Adrenal gland (tissue), 5 donors: ENCODE results near the gene DPEP3.
"Not testable (repeated sequence)": the region's sequence is repeated elsewhere in the genome, so short reads cannot be mapped to it uniquely, and the experiment has no call there.

Experiments
- CTCF ChIP-seq, 6 experiments: fragments of 450-650 bp in 4 of 6; fragments of 200-600 bp in 2 of 6; sonication (generic) in 1 of 6; IDR thresholded peaks; 1 replicate in 5 of 6; 2 replicates in 1 of 6; pipeline versions ENCODE4 v1.5.1 to v1.8.0; 2016 to 2021; ENCODE audit warnings: antibody characterized with exemption in 6 of 6, mild to moderate bottlenecking in 2 of 6, moderate library complexity in 1 of 6
- POLR2A ChIP-seq, 2 donors: fragments of 450-650 bp; IDR thresholded peaks; one replicate each; pipeline ENCODE4 v1.6.1; 2017; ENCODE audit warnings: antibody characterized with exemption in 2 of 2, mild to moderate bottlenecking in 2 of 2, moderate library complexity in 1 of 2
- donor health status: DM: no; HTN: no; CAD: no.

DNA sequence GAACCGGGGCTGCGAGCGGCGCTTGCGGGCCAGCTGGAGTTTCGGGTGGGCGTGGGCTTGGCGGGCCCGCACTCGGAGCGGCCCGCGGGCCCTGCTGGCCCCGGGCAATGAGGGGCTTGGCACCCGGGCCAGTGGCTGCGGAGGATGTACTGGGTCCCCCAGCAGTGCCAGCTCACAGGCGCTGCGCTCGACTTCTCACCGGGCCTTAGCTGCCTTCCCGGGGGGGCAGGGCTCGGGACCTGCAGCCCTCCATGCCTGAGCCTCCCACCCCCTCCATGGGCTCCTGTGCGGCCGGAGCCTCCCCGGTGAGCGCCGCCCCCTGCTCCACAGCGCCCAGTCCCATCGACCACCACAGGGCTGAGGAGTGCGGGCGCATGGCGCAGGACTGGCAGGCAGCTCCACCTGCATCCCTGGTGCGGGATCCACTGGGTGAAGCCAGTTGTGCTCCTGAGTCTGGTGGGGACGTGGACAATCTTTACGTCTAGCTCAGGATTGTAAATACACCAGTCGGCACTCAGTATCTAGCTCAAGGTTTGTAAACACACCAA lies 18.0 kb upstream of the DPEP3 start:
- not testable (repeated sequence) for TF ChIP-seq CTCF, POLR2A (IDR thresholded peaks at IDR 0.05)
